Measurements from ENCODE around the gene OR2AT4. TPM values are rescaled to one million over a fixed set of nuclear protein-coding genes. Genes with fewer than 3 reads are reported as not detected.

Gene OR2AT4
- total and polyA plus RNA-seq, 2 donors (not counting 3 experiments of a cell fraction or from before 2014, with no cell fraction given), result not detected

- CTCF ChIA-PET, result interaction anchor here (0.7 to 15.2 kb wide), 21 partner anchors 9 to 587 kb away, joined by 3 to 1202 read pairs (median 5); partner anchors contain the start of gene TPBGL
Observed at GRCh38 chr11:75145196-75145971, 48.7 kb upstream of the OR2AT4 start.

GRCh38 chr11:75144716-75145014, 48.0 kb upstream of the OR2AT4 start:
- FAIRE-seq (no peak), DNase-seq (ENCODE audit: low read depth, low spot score) (no peak)
- intact Hi-C loops (cut with micrococcal nuclease) (loop anchor here (1.0 kb wide), 2 partner anchors 17 to 61 kb away; no protein-coding TSS in a partner anchor), dilution Hi-C loops (cut with MboI; ENCODE audit: extremely low pct_ligation_motif_present, low sequenced_read_pairs) (no loop called here)
- ChIA-PET CTCF (interaction anchor here (0.7 to 15.2 kb wide), 18 partner anchors 10 to 586 kb away, joined by 3 to 1202 read pairs (median 5); partner anchors contain the start of gene TPBGL), POLR2A (interaction anchor here (1.0 kb wide), 1 partner anchor 60 kb away, joined by 3 read pairs; no protein-coding TSS in a partner anchor)
- Histone ChIP-seq H3K4me3 (replicated peaks in 1 of 3; ENCODE audit: insufficient read depth in 1 of 3, low read depth in 1 of 3, low read length in 3 of 3) (no peak overlapping the region), H3K36me3 (ENCODE audit: control insufficient read depth in 2 of 2, extremely low read depth in 1 of 2, insufficient read depth in 2 of 2, low read length in 2 of 2) (no peaks in the 10 kb centered on the region), H4K20me1 (replicated peaks; ENCODE audit: control insufficient read depth, extremely low read depth, insufficient read depth, low read length) (no peaks in the 10 kb centered on the region), H3K27ac (ENCODE audit: insufficient read depth, low read depth, low read length) (no peak overlapping the region), H3K9me3 (replicated peaks; ENCODE audit: control insufficient read depth, insufficient read depth, low read length) (no peaks in the 10 kb centered on the region), H3K4me2 (ENCODE audit: insufficient read depth, low read length) (no peak overlapping the region), H3K4me1 (ENCODE audit: control insufficient read depth, extremely low read depth, insufficient read depth, low read length) (peaks cover 16% of the 10 kb centered on the region), H3K9ac (replicated peaks; ENCODE audit: extremely low read depth, insufficient read depth, low read length) (no peak overlapping the region), H3K9me1 (replicated peaks; ENCODE audit: control insufficient read depth, extremely low read depth, insufficient read depth, low read length) (no peaks in the 10 kb centered on the region), H2AFZ (ENCODE audit: low read depth, low read length) (no peak overlapping the region), H3K79me2 (ENCODE audit: control insufficient read depth, insufficient read depth, low read length) (no peaks in the 10 kb centered on the region), H3K27me3 (ENCODE audit: control insufficient read depth in 2 of 2, insufficient read depth in 2 of 2, low read length in 2 of 2) (peaks cover 0 to 9% of the 10 kb centered on the region in 2 experiments)
- no TSS peak for BruUV-seq (replicated peaks)
- TF ChIP-seq FOS (IDR thresholded peaks at IDR 0.05; ENCODE audit: borderline replicate concordance, insufficient read depth, low read length) (no peak), MYC (IDR thresholded peaks at IDR 0.05; ENCODE audit: low read depth, low read length) (no peak), JUN (IDR thresholded peaks at IDR 0.05; ENCODE audit: borderline replicate concordance, insufficient read depth, insufficient read length, low read depth) (no peak), MAX (IDR thresholded peaks at IDR 0.05; ENCODE audit: insufficient read depth, insufficient read length) (no peak), GATA2 (IDR thresholded peaks at IDR 0.05; ENCODE audit: insufficient read depth, insufficient read length, low read depth, low read length) (no peak), EZH2 (IDR thresholded peaks at IDR 0.05; ENCODE audit: borderline replicate concordance, low read depth, low read length, severe bottlenecking) (no peak), POLR2A (IDR thresholded peaks at IDR 0.05; ENCODE audit: low read depth, low read length) (no peak), POLR2AphosphoS5 (IDR thresholded peaks at IDR 0.05; ENCODE audit: insufficient read depth, low read depth, low read length) (no peak)
- TF ChIP-seq, protein P1, sequence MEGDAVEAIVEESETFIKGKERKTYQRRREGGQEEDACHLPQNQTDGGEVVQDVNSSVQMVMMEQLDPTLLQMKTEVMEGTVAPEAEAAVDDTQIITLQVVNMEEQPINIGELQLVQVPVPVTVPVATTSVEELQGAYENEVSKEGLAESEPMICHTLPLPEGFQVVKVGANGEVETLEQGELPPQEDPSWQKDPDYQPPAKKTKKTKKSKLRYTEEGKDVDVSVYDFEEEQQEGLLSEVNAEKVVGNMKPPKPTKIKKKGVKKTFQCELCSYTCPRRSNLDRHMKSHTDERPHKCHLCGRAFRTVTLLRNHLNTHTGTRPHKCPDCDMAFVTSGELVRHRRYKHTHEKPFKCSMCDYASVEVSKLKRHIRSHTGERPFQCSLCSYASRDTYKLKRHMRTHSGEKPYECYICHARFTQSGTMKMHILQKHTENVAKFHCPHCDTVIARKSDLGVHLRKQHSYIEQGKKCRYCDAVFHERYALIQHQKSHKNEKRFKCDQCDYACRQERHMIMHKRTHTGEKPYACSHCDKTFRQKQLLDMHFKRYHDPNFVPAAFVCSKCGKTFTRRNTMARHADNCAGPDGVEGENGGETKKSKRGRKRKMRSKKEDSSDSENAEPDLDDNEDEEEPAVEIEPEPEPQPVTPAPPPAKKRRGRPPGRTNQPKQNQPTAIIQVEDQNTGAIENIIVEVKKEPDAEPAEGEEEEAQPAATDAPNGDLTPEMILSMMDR (IDR thresholded peaks at IDR 0.05; ENCODE audit: extremely low read depth in 1 of 2, insufficient read depth in 1 of 2, low read depth in 1 of 2, low read length in 2 of 2), result no peak

More at GRCh38 chr11:75145196-75145971, 48.7 kb upstream of the OR2AT4 start:
- DNase-seq (ENCODE audit: low read depth, low spot score), result no peak
- Histone ChIP-seq H3K9me3 (replicated peaks; ENCODE audit: control insufficient read depth, insufficient read depth, low read length) (no peaks in the 10 kb centered on the region), H3K4me1 (ENCODE audit: control insufficient read depth, extremely low read depth, insufficient read depth, low read length) (peaks cover 16% of the 10 kb centered on the region), H3K27ac (ENCODE audit: insufficient read depth, low read depth, low read length) (no peak overlapping the region), H3K27me3 (ENCODE audit: control insufficient read depth in 2 of 2, insufficient read depth in 2 of 2, low read length in 2 of 2) (peaks cover 3 to 16% of the 10 kb centered on the region in 2 experiments), H3K9ac (replicated peaks; ENCODE audit: extremely low read depth, insufficient read depth, low read length) (no peak overlapping the region), H3K36me3 (ENCODE audit: control insufficient read depth in 2 of 2, extremely low read depth in 1 of 2, insufficient read depth in 2 of 2, low read length in 2 of 2) (no peaks in the 10 kb centered on the region), H2AFZ (ENCODE audit: low read depth, low read length) (no peak overlapping the region), H4K20me1 (replicated peaks; ENCODE audit: control insufficient read depth, extremely low read depth, insufficient read depth, low read length) (no peaks in the 10 kb centered on the region), H3K4me3 (replicated peaks in 1 of 3; ENCODE audit: insufficient read depth in 1 of 3, low read depth in 1 of 3, low read length in 3 of 3) (no peak overlapping the region), H3K9me1 (replicated peaks; ENCODE audit: control insufficient read depth, extremely low read depth, insufficient read depth, low read length) (no peaks in the 10 kb centered on the region), H3K79me2 (ENCODE audit: control insufficient read depth, insufficient read depth, low read length) (no peaks in the 10 kb centered on the region), H3K4me2 (ENCODE audit: insufficient read depth, low read length) (no peak overlapping the region)
- no peak for FAIRE-seq
- POLR2A ChIA-PET, result interaction anchor here (1.0 kb wide), 1 partner anchor 60 kb away, joined by 3 read pairs; no protein-coding TSS in a partner anchor
- BruUV-seq (replicated peaks), result no TSS peak
- TF ChIP-seq, protein P1 (IDR thresholded peaks at IDR 0.05; ENCODE audit: extremely low read depth in 1 of 2, insufficient read depth in 1 of 2, low read depth in 1 of 2, low read length in 2 of 2), result no peak
- intact Hi-C loops (cut with micrococcal nuclease), result no loop called here
- dilution Hi-C loops (cut with MboI; ENCODE audit: extremely low pct_ligation_motif_present, low sequenced_read_pairs), result no loop called here
